Measurements from ENCODE around the gene CCDC60.
"Not testable (repeated sequence)": the region's sequence is repeated elsewhere in the genome, so short reads cannot be mapped to it uniquely, and the experiment has no call there.

CCDC60 gene

DNA sequence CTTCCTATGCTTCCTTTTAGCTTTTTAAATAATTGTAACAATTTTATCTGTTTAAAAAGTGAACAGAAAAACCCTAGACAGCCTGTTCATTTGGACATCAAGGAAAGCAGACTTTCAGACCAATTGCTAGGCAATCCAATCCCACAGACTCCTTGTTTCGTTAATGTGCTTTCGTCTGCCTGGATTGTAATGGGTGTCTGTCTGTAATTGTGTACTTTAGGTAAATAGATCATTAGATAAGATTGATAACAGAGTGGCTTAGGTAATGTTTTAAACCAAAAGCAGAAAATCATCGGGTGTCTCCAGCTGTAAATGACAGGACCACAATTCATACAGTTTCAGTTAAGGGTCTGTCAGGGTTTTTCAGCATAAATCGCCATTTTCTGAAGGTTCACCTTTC, 19.6 kb downstream of the CCDC60 start:
- no peaks in the 10 kb centered on the region for H3K36me3 ChIP-seq
- TF ChIP-seq, protein P1, sequence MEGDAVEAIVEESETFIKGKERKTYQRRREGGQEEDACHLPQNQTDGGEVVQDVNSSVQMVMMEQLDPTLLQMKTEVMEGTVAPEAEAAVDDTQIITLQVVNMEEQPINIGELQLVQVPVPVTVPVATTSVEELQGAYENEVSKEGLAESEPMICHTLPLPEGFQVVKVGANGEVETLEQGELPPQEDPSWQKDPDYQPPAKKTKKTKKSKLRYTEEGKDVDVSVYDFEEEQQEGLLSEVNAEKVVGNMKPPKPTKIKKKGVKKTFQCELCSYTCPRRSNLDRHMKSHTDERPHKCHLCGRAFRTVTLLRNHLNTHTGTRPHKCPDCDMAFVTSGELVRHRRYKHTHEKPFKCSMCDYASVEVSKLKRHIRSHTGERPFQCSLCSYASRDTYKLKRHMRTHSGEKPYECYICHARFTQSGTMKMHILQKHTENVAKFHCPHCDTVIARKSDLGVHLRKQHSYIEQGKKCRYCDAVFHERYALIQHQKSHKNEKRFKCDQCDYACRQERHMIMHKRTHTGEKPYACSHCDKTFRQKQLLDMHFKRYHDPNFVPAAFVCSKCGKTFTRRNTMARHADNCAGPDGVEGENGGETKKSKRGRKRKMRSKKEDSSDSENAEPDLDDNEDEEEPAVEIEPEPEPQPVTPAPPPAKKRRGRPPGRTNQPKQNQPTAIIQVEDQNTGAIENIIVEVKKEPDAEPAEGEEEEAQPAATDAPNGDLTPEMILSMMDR (IDR thresholded peaks at IDR 0.05): no peak
- H3K27me3 ChIP-seq: no peaks in the 10 kb centered on the region
- H3K27ac ChIP-seq: no peak overlapping the region
- H3K4me1 ChIP-seq (ENCODE audit: control insufficient read depth in 1 of 2, insufficient read depth in 1 of 2, low read depth in 1 of 2, low read length in 1 of 2): no peaks in the 10 kb centered on the region
- no peaks in the 10 kb centered on the region for H3K9me3 ChIP-seq
- no peak overlapping the region for H3K4me3 ChIP-seq (ENCODE audit: low read depth in 1 of 2, low read length in 1 of 2)

DNA sequence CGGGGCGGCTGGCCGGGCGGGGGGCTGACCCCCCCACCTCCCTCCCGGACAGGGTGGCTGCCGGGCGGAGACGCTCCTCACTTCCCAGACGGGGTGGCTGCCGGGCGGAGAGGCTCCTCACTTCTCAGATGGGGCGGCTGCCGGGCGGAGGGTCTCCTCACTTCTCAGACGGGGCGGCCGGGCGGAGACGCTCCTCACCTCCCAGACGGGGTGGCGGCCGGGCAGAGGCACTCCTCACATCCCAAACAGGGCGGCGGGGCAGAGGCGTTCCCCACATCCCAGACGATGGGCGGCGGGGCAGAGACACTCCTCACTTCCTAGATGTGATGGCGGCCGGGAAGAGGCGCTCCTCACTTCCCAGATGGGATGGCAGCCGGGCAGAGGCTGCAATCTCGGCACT, 25.8 kb downstream of the CCDC60 start:
- H3K4me1 ChIP-seq (ENCODE audit: control insufficient read depth in 1 of 2, insufficient read depth in 1 of 2, low read depth in 1 of 2, low read length in 1 of 2); H3K27ac ChIP-seq; H3K27me3 ChIP-seq; H3K4me3 ChIP-seq (ENCODE audit: low read depth in 1 of 2, low read length in 1 of 2); H3K36me3 ChIP-seq; H3K9me3 ChIP-seq: not testable (repeated sequence)

DNA sequence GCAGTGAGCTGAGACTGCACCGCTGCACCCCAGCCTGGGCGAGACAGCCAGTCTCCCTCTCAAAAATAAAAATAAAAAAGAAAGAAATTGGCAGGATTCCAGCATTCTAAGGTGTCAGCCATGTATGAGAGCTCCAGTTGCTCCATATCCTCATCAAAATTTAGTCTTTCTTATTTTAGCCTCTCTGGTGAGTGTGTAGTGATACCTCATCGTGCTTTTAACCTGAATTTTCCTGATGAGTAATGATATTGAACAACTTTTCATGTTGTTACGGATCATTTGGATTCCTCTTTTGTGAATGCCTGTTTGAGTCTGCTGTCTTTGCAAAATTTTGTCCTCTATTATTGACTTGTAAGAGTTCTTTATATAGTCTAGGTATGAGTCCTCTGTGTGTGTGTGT, 28.5 kb downstream of the CCDC60 start:
- H3K9me3 ChIP-seq: no peaks in the 10 kb centered on the region
- H3K4me1 ChIP-seq (ENCODE audit: control insufficient read depth in 1 of 2, insufficient read depth in 1 of 2, low read depth in 1 of 2, low read length in 1 of 2): no peaks in the 10 kb centered on the region
- TF ChIP-seq, protein P1 (IDR thresholded peaks at IDR 0.05): no peak

DNA sequence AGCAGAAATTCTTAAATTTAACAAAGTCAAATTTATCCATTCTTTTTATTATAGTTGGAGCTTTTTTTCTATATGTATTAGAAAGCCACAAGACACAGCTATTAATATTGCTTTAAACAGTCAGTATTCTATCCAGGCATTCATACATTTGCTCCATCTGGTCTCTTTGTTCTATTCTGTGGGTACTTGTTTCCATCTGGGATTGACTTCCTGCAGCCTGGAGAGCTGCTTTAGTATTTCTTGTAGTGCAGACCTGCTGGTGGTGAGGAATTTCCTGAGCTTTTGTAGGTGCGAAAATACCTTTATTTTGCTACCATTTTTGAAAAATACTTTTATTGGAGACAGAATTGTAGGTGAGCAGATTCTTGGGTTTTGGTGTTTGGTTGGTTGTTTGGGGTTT, 29.0 kb downstream of the CCDC60 start:
- no peaks in the 10 kb centered on the region for H3K27me3 ChIP-seq
- H3K36me3 ChIP-seq: no peaks in the 10 kb centered on the region
- no peaks in the 10 kb centered on the region for H3K9me3 ChIP-seq
- H3K4me3 ChIP-seq (ENCODE audit: low read depth in 1 of 2, low read length in 1 of 2): no peak overlapping the region
- no peak overlapping the region for H3K27ac ChIP-seq
- no peaks in the 10 kb centered on the region for H3K4me1 ChIP-seq (ENCODE audit: control insufficient read depth in 1 of 2, insufficient read depth in 1 of 2, low read depth in 1 of 2, low read length in 1 of 2)
- TF ChIP-seq, protein P1 (IDR thresholded peaks at IDR 0.05): no peak

More for the DNA sequence above, 28.5 kb downstream of the CCDC60 start:
- Histone ChIP-seq H3K27ac (no peak overlapping the region), H3K4me3 (ENCODE audit: low read depth in 1 of 2, low read length in 1 of 2) (no peak overlapping the region), H3K27me3 (no peaks in the 10 kb centered on the region), H3K36me3 (no peaks in the 10 kb centered on the region)

DNA sequence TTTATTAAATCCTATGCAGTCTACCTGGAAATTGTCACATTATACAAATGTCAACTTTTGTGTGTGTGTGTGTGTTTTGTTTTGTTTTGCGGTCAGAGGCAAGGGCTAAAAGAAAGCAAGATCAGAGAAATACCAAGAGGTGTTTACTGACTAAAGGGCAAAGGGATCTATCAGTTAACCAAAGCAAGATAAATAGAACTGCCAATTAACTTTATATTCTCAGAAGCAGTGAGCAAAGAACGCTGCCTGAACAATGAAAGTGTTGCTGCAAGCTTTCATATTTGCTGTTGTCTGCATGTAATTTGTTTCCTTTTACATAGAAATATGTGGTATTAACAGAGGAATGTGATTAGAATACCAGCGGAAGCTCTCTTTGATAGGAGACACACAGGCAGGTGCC, 30.9 kb downstream of the CCDC60 start:
- Histone ChIP-seq H3K4me1 (ENCODE audit: control insufficient read depth in 1 of 2, insufficient read depth in 1 of 2, low read depth in 1 of 2, low read length in 1 of 2) (no peaks in the 10 kb centered on the region), H3K9me3 (no peaks in the 10 kb centered on the region), H3K4me3 (ENCODE audit: low read depth in 1 of 2, low read length in 1 of 2) (no peak overlapping the region), H3K27ac (no peak overlapping the region), H3K36me3 (no peaks in the 10 kb centered on the region), H3K27me3 (no peaks in the 10 kb centered on the region)
- TF ChIP-seq, protein P1 (IDR thresholded peaks at IDR 0.05): no peak

DNA sequence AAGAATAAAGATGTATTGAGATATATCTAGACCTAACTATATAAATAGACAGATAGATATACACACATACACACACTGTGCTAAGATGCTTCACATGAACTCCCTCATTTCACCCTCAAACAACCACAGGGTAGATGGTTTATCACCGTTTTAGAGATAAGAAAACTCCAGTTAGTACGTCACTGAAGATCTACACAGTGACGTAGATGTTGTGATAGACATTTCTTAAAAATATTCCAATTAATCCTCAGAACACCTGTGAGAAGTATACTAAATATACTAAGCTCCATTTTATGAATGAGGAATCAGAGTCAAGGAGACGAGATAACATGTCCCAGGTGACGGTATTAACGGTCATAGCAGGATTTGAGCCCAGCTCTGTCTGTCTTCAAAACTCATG, 31.5 kb downstream of the CCDC60 start:
- no peak overlapping the region for H3K4me3 ChIP-seq (ENCODE audit: low read depth in 1 of 2, low read length in 1 of 2)
- H3K36me3 ChIP-seq: no peaks in the 10 kb centered on the region
- TF ChIP-seq, protein P1 (IDR thresholded peaks at IDR 0.05): no peak
- no peaks in the 10 kb centered on the region for H3K4me1 ChIP-seq (ENCODE audit: control insufficient read depth in 1 of 2, insufficient read depth in 1 of 2, low read depth in 1 of 2, low read length in 1 of 2)
- H3K27me3 ChIP-seq: no peaks in the 10 kb centered on the region
- H3K27ac ChIP-seq: no peak overlapping the region
- no peaks in the 10 kb centered on the region for H3K9me3 ChIP-seq
